AG08396 (cell line): ENCODE data around the gene SREBF2.

ENCODE experiments used
- DNase-seq: peaks from one replicate; pipeline ENCODE4 v3.0.0; 2012; ENCODE audit warnings: low spot score, mixed read lengths

The SREBF2 gene

DNA sequence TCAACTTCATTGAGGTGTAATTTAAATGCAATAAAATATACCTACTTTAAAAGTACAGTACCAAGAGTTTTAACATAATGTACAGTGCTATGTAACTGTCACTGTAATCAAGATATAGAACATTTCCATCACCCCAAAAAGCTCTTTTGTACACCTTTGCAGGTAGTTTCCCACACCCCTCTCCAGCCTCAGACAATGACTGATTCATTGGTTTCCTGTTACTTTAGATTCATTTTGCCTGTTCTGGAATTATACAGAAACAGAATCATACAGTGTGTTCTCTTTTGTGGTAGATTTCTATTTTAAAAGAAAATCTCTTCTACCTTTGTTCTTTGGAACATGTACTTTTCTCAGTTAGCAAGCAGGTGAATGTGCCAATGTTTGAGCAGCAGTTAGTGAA, 43.8 kb downstream of the SREBF2 start:
- no peak for DNase-seq

DNA sequence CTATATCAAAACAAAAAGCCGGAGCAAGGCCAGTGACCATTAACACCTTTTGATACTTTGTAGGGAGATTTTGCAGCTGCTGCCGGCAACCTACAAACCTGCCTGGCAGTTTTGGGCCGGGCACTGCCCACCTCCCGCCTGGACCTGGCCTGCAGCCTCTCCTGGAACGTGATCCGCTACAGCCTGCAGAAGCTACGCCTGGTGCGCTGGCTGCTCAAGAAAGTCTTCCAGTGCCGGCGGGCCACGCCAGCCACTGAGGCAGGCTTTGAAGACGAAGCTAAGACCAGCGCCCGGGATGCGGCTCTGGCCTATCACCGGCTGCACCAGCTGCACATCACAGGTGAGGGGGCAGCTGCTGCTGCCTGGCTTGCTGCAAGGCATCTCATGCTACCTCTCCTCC, 47.7 kb downstream of the SREBF2 start:
- no peak for DNase-seq

DNA sequence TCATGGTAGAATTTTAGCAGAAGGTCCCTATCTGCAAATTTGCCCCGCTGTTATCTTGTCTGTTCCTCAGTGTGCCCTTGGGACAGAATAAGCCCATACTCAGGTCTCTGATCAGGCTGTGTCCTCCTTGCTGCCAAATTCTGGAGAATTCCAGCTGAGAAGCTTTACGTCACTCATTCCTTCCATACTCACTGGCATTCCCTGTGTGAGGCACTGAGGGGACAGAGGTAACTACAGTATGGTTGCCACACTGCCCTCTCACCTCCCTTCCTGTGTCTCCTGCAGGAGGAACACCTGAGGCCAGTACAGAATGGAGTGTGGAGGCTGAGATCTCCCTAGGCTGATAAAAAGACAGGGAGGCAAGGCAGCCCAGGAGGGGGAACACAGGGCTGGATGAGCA, 50.5 kb downstream of the SREBF2 start:
- no peak for DNase-seq

DNA sequence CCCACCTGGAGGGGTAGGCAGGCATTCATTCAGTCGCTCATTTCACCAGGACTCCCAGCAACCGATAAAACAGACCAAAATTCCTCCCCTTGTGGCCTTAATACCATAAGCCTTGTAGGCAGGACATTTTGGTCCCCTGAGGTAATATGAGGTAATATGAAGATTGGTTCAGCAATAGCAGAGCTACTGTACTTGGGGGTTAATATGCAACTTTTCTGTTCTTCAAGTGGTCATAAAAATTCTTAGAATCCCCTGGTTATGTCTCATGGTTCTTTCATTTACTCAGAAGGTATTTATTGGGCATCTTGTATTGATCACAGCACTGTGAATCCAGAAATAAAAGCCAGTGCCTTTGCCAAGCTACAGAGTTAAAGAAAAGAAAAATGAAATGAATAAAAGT, 52.2 kb downstream of the SREBF2 start:
- no peak for DNase-seq

DNA sequence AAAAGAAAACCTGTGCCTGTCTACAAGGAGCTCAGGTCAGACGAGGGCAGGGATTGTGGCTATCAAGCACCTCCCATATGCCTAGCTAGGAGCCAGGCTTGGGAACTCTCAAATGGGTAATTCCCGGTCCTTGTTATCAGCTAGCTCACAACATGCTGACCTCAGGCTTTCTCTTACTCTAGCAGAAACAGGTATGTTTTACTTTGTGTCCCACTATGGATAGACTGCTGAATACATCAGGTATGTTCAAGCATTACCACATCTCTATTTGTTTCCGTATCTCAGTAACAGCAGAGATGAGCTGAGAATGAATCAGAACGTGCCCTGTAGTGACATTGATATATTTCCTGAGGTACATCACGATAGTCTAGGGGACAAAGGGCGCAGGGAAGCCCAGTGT, 52.6 kb downstream of the SREBF2 start:
- DNase-seq = no peak

DNA sequence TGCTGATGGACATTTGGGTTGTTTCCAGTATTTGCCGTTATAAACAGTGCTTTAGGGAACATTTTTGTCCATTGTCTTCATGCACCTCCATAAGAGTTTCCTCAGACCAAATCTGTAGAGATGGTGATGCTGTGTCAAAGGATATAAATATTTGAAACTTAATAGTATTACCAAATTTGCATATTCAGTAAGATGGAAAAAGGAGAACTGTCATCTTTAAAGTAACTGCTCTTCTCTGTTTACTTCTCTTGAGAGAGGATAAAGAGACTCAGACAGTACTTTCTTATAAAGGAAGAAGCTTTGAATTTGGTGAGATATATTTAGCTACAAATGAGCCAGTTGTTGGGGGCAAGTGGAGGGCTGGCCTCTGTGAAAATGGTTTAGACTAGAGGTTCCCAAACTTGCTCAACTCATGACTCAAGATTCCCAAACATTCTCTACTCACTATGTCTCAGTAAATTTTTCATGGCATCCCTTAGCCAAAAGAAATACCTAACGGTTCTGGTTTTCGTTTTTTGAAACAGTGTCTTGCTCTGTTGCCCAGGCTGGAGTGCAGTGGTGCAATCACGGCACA, 55.8 kb downstream of the SREBF2 start:
- DNase-seq = peak; percentile 82

DNA sequence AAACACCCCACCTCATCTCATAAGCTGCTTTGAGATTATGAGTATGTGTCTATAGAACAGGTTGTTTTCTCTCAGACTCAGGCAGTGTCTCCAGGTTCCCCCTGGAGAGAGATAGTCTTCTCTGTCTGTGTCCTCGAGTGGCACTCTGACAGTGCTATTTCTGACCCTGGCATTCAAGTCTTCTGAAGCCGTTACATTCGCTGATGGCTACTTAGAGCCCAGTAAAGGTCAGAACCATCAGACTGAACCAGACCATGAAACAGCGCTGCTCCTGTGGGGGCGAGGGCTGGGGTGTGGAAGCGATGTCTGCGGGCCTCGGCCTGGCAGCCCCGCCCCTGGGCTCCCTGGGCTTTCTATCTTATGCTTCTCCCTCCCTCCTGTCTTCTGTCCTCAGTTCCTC, 58.5 kb downstream of the SREBF2 start:
- DNase-seq = no peak

DNA sequence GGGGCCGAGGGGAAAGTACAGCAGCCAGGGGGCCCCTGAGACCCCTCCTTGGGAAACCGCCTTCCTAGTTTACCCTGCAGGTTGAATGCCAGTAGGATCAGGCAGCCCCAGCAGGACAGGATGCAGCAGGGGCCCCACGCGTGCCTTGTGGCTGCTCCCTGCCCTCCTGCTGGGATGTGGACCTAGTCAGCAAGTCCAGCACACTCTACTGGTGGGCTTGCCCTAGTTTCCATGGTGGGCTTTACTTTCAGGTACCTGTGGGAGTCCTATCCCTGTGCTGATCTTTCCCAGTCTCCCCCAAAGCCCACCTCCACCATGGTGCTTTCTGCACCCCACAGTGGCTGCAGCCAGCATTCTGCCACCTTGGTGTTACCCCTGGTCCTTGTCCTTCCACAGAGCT, 59.8 kb downstream of the SREBF2 start:
- DNase-seq = no peak

DNA sequence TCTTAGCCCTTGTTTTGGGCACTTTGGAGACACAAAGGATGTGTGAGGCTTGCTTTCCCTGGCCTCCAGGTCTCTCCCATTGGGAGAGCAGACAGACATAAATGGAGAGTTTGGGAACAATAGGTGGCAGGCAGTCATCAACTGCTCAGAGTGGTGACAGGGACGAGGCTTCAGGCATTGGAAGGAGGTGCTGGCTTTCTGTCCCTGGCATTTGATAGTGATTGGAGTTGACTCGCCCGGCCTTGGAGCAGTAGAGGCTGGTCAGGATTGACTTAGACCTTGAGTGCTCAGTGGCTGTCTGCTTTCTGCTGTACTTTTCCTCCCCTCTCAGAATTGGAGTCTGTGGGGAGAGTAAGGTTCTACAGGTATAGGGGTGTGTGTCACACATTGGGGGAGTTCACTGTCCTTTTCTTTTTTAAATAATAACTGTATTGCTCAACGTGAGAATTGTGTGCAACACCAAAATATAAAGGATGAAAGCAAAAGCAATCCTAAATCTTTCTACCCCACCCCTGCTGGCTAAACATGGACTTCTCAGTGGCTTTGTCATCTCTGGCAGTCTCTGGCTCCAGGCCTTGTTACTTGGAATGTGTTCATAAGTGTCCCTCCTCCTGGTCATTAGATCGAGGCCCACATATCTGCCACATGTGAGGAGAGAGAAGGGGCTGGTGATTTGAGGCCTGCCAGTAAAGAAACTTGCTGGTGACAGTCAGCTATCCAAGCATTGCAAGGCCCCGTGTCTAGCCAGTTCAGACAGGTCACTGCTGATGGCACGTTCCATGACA, 60.9 kb downstream of the SREBF2 start:
- DNase-seq = no peak

DNA sequence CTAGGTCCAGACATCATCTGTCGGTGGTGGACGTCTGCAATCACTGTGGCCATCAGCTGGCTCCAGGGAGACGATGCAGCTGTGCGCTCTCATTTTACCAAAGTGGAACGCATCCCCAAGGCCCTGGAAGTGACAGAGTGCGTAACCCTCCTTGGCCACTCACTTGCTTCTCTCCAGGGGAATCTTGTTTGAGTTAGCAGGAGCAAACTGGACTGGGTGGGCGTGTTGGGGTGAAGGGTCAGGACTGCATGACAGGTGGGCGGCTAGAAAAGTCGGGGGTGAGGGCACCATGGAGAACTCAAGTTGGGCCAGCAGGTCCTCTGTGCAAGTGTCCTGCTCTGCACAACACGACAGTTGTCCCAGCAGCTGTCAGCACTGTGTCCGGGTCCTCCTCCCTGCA, 65.7 kb downstream of the SREBF2 start:
- DNase-seq = no peak

DNA sequence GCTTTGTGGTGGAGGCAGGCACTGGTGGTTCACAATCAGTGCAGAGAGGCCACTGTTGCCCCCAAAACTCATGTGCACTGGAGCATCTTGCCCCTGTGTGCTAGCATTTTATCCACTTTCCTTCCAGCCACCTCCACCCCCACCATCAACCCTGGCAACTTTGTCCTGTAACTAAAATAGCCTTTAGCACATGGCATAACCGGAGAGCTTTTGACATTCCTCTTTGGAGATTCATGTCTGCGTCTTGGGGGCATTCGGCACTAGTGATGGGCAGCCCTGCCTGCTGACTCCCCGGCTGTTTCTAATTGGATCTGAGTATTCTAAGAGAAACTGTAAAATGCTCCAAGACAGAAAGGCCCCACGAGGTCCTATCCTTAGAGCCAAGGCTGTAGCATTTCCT, 66.2 kb downstream of the SREBF2 start:
- DNase-seq = no peak

DNA sequence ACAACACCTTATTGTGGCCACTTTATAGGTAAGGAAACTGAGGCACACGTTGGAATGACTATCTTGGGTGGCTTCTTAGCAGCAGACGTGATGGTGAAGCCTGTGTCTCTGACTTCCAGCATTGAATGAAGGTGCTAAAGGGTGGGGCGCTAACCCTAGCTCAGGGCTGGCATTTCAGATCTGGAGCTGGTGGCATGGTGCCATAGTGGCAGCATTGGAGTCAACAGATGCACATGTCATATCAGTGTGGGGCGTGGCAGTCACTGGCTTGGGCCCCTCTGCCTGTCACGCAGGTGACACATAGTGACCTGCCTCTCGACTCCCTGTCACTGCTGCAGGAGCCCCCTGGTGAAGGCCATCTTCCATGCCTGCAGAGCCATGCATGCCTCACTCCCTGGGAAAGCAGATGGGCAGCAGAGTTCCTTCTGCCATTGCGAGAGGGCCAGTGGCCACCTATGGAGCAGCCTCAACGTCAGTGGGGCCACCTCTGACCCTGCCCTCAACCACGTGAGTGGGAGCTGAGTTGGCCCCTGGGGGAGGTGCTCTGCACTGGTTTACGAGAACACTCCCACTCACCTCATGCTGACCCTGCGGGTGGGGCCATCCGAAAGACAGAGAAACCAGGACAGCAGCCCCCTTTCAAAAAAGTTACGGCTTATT, 67.2 kb downstream of the SREBF2 start:
- DNase-seq = no peak

DNA sequence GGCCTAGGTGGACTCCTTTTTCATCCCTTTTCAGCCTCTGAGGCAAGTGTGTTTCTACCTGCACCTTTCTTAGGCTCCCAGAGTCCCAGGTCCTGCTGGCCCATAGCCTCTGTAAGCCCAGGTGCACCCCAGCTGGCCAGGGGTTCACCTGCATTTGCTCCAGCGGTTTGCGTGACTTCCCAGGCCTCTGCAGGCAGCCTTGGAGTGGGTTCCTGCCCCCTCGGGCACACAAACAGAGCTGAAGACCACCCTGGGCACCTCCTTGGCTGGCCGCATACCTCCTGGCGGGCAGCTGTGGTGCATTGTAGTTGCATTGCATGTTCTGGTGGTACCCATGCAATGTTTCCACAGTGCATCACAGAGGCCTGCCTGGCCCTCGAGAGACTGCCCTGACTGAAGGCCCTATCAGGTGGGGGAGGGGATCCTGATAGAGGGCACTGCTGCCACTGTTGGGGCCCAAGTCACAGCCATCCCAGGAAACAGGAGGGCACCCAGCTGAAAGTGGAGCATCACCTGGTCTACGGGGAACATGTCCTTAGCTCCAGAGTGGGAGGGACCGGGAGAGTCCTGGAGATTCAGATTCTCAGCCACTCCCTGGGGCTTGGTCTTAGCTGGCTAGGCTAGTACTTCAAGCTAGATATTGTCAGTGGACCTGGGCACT, 67.9 kb downstream of the SREBF2 start:
- no peak for DNase-seq

DNA sequence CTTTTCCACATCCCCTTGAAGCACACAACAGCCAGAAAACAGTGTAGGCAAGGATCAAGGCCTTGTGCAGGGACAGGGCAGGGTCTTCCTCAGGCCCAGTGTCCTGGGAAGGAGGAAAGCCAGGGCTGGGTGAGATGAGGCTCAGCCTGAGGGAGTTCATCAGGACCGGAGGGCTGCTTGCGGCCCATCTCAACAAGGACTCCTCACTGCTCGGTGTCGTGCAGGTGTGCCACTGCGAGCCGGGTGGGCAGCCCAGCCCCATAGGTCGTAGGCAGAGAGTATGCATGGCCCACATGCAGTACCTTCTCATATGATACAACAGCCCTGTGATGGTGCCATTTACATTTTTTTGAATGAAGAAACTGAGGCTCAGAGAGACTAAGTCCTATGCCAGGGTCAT, 69.1 kb downstream of the SREBF2 start:
- DNase-seq = no peak

DNA sequence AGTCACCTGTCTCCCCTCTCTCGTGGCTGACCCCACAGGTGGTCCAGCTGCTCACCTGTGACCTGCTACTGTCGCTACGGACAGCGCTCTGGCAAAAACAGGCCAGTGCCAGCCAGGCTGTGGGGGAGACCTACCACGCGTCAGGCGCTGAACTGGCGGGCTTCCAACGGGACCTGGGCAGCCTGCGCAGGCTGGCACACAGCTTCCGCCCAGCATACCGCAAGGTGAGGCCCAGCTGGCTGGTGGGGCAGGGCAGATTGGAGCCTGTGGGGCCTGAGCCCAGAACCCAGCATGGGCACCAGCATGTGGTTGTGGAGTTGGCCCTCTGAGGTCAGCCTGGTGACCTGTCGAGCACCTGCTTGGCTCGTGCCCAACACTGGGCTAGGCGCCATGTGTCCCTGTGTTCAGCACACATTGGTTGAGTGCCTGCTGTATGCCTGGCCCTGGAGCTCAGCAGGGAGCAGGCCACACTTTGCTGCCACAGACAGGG, 70.1 kb downstream of the SREBF2 start:
- no peak for DNase-seq

DNA sequence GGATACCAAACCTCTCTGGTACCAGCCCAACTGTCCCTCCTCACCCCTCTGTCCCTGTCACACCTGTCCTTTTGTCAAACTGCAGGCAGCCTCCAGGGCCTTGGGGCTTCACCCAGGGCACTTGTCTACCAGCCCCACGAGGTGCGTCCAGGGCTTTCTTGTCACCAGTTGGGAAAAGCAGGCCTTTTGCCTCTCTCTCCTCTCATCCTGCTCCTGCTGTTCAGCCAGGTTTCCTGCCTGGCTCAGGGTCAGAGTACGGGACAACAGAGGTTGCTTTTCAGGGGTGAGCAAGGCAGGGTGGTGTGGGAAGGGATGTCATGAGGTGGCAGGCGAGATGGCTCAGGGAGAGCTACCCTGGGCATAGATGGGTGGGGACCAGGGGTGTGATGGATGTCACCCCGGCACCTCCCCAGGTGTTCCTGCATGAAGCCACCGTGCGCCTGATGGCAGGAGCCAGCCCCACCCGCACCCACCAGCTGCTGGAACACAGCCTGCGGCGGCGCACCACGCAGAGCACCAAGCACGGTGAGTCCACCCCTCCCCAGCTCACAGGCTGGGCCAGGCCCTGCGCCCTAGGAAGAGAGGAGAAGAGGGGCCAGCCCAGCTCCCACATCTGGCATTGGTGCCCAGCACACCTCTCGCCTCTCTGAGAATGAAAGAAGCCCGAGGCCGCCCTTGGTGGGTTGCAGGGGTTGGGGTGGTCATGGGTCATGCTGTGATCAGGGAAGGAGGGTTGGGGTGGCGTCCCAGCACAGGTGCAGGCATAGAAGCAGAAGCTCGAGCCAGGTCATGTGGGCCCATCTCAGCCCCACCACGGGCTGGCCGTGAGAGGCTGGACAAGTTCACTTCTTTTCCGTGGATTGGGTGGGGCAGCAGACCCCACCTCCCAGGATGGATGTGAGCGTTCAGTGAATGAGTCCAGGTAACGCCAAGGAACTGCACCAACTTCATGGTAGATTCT, 71.8 kb downstream of the SREBF2 start:
- DNase-seq = no peak

DNA sequence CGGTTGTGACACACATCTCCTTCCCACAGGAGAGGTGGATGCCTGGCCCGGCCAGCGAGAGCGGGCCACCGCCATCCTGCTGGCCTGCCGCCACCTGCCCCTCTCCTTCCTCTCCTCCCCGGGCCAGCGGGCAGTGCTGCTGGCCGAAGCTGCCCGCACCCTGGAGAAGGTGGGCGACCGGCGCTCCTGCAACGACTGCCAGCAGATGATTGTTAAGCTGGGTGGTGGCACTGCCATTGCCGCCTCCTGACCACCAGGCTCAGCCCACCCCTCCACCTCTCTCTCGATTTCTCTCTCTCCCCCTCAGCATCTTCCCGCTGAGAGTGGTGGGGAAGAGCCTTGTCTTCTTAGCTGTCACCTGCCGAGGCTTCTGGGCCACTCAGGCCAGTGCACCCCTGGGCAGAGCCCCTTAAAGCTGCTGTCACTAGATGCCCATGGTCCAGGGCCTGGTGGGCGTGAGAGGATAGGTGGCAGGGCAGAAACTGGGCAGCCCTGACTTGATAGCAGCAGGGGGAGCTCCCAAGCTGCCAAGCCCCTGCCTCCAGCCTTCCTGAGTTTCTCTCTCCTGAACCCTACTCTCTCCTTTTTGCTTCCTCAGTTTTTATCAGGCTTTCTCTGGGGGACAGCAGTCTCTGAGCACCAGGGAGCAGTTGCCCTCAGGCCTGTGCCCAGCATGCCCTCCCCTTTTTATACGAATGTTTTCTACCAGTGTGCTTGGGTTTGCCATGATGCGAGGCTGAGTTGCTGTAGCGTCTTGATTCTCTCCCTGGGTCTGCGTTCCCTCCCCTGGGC, 72.7 kb downstream of the SREBF2 start:
- DNase-seq = no peak

DNA sequence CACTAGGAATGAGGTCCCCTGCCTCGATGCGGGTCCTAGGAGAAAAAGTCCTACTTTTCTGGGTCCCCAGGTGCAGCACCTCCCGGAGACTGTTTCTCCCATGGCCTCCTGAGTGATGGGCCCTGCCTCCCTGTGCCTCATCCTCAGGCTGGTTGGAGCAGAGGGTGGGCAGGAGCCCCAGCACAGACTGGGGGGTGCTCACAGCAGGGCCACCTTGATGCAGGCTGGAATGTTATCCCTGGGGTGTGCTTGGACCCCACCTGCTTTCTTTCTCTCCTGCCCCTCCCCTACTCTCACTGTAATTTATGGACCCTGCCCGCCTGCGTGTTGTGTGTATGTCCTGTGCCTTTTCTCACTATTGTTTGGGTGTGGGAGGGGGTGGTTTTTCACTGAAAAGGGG, 73.9 kb downstream of the SREBF2 start:
- DNase-seq = no peak

DNA sequence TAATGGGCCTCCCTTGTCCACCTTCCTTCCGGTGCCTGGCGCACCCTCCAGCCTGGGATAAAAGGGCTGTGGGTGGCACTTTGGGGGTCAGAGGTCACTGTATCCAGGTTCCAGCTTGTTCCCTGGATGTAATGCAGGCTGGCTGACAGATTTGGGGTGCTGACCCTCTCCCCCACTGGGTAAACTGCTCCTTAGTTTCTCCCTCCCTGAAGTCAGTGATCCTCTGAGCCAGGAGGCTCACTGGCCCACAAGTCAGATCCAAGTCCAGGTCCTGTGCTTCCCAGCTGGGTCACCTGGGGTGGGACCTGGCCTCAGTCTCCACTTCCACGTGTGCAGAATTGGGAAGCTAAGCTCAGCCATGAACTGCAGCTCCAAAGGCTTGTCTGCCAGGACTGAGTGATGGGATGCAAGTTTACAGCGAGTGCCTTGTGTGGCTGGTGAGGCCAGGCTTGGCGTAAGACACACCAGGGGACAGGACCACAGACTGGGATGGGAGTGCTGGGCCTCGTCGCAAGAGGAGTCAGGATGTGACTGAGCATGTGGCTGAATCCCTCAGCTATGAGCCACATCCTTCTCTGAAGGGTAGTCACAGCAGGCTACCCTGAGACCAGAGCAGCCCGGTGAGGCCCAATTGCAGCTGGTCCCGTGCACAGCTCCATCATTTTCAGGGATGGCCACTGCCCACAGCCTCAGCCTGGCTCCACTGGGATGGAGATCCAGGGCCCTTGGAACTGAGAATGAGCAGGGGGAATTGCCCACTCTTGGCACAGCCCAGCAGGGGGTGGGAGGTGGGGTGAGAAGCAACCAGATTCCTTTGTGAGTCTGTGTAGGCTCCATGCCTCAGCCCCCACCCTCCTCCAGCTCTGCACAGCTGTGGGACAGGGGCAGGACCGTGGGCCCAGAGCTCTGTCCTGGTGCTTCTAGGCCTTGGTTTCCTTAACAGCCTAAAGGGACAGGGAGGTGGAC, 74.8 kb downstream of the SREBF2 start:
- DNase-seq = peak; percentile 53
